ENCODE data around the gene LIMS1.

- TF ChIP-seq CTCF (optimal IDR thresholded peaks at IDR 0.05 in 1 of 3, IDR thresholded peaks at IDR 0.05 in 1 of 3, conservative IDR thresholded peaks at IDR 0.05 in 1 of 3; ENCODE audit: extremely low read depth in 1 of 3, insufficient read depth in 2 of 3, low read length in 3 of 3) (no peak), EZH2 (IDR thresholded peaks at IDR 0.05; ENCODE audit: low read length) (no peak)
These were observed 82.0 kb downstream of the LIMS1 start for GRCh38 chr2:108616318-108616717.
